IMR-90 (cell line): ENCODE measurements around the gene ASB3. TPM values are rescaled to one million over a fixed set of nuclear protein-coding genes. Genes with fewer than 3 reads are reported as not detected.

Experiments used
- ATAC-seq: fragments of 200-7000 bp; cut with Tn5 transposase; 2 replicates; pipeline ENCODE4 v1.9.1; 2020; ENCODE audit warnings: low read depth, mild to moderate bottlenecking, moderate library complexity
- BruUV-seq: library from RNA; stranded (reverse); fragments of 400-500 nt; replicated peaks from 2 replicates; lab custom pipeline; 2021; lab: Mats Ljungman, UMichigan
- CTCF ChIA-PET: fragments of 300-600 bp; formaldehyde crosslinking; extraction: SDS; loops from one replicate; lab custom pipeline; 2021; ENCODE audit warnings: antibody characterized with exemption; lab: Yijun Ruan, JAX
- POLR2A ChIA-PET: fragments of 300-600 bp; sonication (Branson Sonifier 250); formaldehyde crosslinking; loops from one replicate; lab custom pipeline; 2022; ENCODE audit warnings: antibody characterized with exemption; ENCODE audit not compliant: unreplicated experiment; lab: Charles Lee
- DNase-seq: peaks from one replicate; pipeline ENCODE4 v3.0.0; 2013
- H2AFZ ChIP-seq: replicated peaks from 2 replicates; pipeline ENCODE3; 2013; ENCODE audit warnings: low read length, mild to moderate bottlenecking; ENCODE audit not compliant: poor library complexity
- H2AK5ac ChIP-seq: 2 replicates; pipeline ENCODE4 v1.6.1; 2013; ENCODE audit warnings: low read depth, low read length, inconsistent platforms
- H2AK9ac ChIP-seq: replicated peaks from 2 replicates; pipeline ENCODE3; 2013; ENCODE audit warnings: mild to moderate bottlenecking, low read depth, low read length, moderate library complexity; ENCODE audit not compliant: poor library complexity
- H2BK120ac ChIP-seq: 2 replicates; pipeline ENCODE4 v1.6.1; 2013; ENCODE audit warnings: low read depth, low read length, inconsistent platforms
- H2BK15ac ChIP-seq: 3 replicates; pipeline ENCODE4 v1.6.1; 2013; ENCODE audit warnings: low read depth, low read length, inconsistent platforms
- H2BK20ac ChIP-seq: 2 replicates; pipeline ENCODE4 v1.6.1; 2013; ENCODE audit warnings: low read depth, mild to moderate bottlenecking, inconsistent platforms, low read length, moderate library complexity
- H2BK5ac ChIP-seq: 2 replicates; pipeline ENCODE4 v1.6.1; 2013; ENCODE audit warnings: mild to moderate bottlenecking, low read depth, low read length, inconsistent platforms; ENCODE audit not compliant: poor library complexity, severe bottlenecking
- H3K14ac ChIP-seq: replicated peaks from 2 replicates; pipeline ENCODE4 v1.6.1; 2013; ENCODE audit warnings: low read depth, low read length, inconsistent platforms
- H3K18ac ChIP-seq: 2 replicates; pipeline ENCODE4 v1.6.1; 2013; ENCODE audit warnings: low read depth, low read length, control low read depth
- H3K23ac ChIP-seq: 2 replicates; pipeline ENCODE4 v1.6.1; 2013; ENCODE audit warnings: low read depth, low read length, inconsistent platforms
- H3K27ac ChIP-seq: 2 replicates; pipeline ENCODE4 v1.5.1; 2013; ENCODE audit warnings: mild to moderate bottlenecking, control low read depth, low read length; ENCODE audit not compliant: insufficient read depth
- H3K27me3 ChIP-seq: 2 replicates; pipeline ENCODE4 v1.6.1; 2013; ENCODE audit warnings: low read length; ENCODE audit not compliant: control insufficient read depth, insufficient read depth
- H3K36me3 ChIP-seq: 2 replicates; pipeline ENCODE4 v1.6.1; 2013; ENCODE audit warnings: low read length, mixed read lengths; ENCODE audit not compliant: control insufficient read depth, insufficient read depth
- H3K4ac ChIP-seq: 2 replicates; pipeline ENCODE4 v1.6.1; 2013; ENCODE audit warnings: low read depth, low read length, inconsistent platforms
- H3K4me1 ChIP-seq: 2 replicates; pipeline ENCODE4 v1.6.1; 2013; ENCODE audit warnings: low read length, mixed read lengths; ENCODE audit not compliant: control insufficient read depth, insufficient read depth
- H3K4me2 ChIP-seq: 2 replicates; pipeline ENCODE4 v1.6.1; 2013; ENCODE audit warnings: low read depth, mild to moderate bottlenecking, control low read depth, low read length, moderate library complexity
- H3K4me3 ChIP-seq: 2 replicates; pipeline ENCODE4 v1.5.1; 2013; ENCODE audit warnings: low read depth, mild to moderate bottlenecking, control low read depth, low read length, moderate library complexity; ENCODE audit not compliant: insufficient read depth
- H3K56ac ChIP-seq: 2 replicates; pipeline ENCODE4 v1.6.1; 2013; ENCODE audit warnings: low read length, inconsistent platforms; ENCODE audit not compliant: insufficient read depth; ENCODE audit errors: extremely low read depth
- H3K79me1 ChIP-seq, 2 experiments: 2 replicates each; pipeline ENCODE4 v1.6.1; 2013; ENCODE audit warnings: low read length in 2 of 2, inconsistent platforms in 1 of 2, low read depth in 1 of 2
- H3K9ac ChIP-seq: 2 replicates; pipeline ENCODE4 v1.6.1; 2013; ENCODE audit warnings: low read depth, low read length, control low read depth
- H3K9me1 ChIP-seq: 2 replicates; pipeline ENCODE4 v1.6.1; 2013; ENCODE audit warnings: low read length, inconsistent platforms; ENCODE audit not compliant: insufficient read depth
- H3K9me3 ChIP-seq: 2 replicates; pipeline ENCODE4 v1.6.1; 2013; ENCODE audit warnings: low read length; ENCODE audit not compliant: control insufficient read depth, insufficient read depth
- H4K20me1 ChIP-seq: 2 replicates; pipeline ENCODE4 v1.6.1; 2013; ENCODE audit warnings: low read length, inconsistent platforms; ENCODE audit not compliant: insufficient read depth
- H4K5ac ChIP-seq: 2 replicates; pipeline ENCODE4 v1.6.1; 2013; ENCODE audit warnings: mild to moderate bottlenecking, low read depth, low read length, control low read depth
- H4K8ac ChIP-seq, 2 experiments: 2 replicates each; pipeline ENCODE4 v1.6.1; 2013; ENCODE audit warnings: low read depth in 2 of 2, low read length in 2 of 2, control low read depth in 1 of 2, inconsistent platforms in 1 of 2
- H4K91ac ChIP-seq: 2 replicates; pipeline ENCODE4 v1.6.1; 2013; ENCODE audit warnings: low read depth, low read length, inconsistent platforms; ENCODE audit not compliant: insufficient read depth
- CEBPB ChIP-seq: IDR thresholded peaks from 2 replicates; pipeline ENCODE4 v1.6.1; 2012; ENCODE audit warnings: low read depth, low read length, improper control_type of control experiment
- FOS ChIP-seq: fragments of 150-350 bp; IDR thresholded peaks from 2 replicates; pipeline ENCODE4 v1.6.1; 2016; ENCODE audit warnings: low read depth, low read length
- MAZ ChIP-seq: IDR thresholded peaks from 2 replicates; pipeline ENCODE4 v1.6.1; 2012; ENCODE audit warnings: low read depth, mild to moderate bottlenecking, low read length, improper control_type of control experiment, moderate library complexity, borderline replicate concordance
- MXI1 ChIP-seq: IDR thresholded peaks from 2 replicates; pipeline ENCODE4 v1.6.1; 2012; ENCODE audit warnings: low read depth, mild to moderate bottlenecking, low read length, moderate library complexity, borderline replicate concordance
- NFE2L2 ChIP-seq: fragments of 150-350 bp; IDR thresholded peaks from 2 replicates; pipeline ENCODE4 v1.6.1; 2016; ENCODE audit warnings: low read depth, mild to moderate bottlenecking, low read length
- RCOR1 ChIP-seq: IDR thresholded peaks from 2 replicates; pipeline ENCODE4 v1.6.1; 2012; ENCODE audit warnings: mild to moderate bottlenecking, low read length, improper control_type of control experiment; ENCODE audit not compliant: insufficient replicate concordance
- RFX5 ChIP-seq: IDR thresholded peaks from 2 replicates; pipeline ENCODE4 v1.8.0; 2012; ENCODE audit warnings: low read depth, mild to moderate bottlenecking, low read length, moderate library complexity
- SMC3 ChIP-seq: fragments of 150-350 bp; IDR thresholded peaks from 2 replicates; pipeline ENCODE4 v1.6.1; 2016; ENCODE audit warnings: low read depth, mild to moderate bottlenecking, antibody characterized with exemption, low read length, moderate library complexity
- WGBS, 2 experiments: methylation state at CpG; one replicate each; pipeline versions ENCODE4 v1.1.5 to v1.1.7; 2013; ENCODE audit warnings: missing lambda C conversion rate in 2 of 2; ENCODE audit not compliant: insufficient read length in 1 of 2; ENCODE audit errors: extremely low coverage in 2 of 2; 5-methylcytosine and 5-hydroxymethylcytosine counted together
- dilution Hi-C: fragments of 300-500 bp; cut with HindIII; formaldehyde crosslinking; loops from one replicate; pipeline ENCODE4 v1.14.3; 2018; ENCODE audit warnings: low sequenced_read_pairs; ENCODE audit not compliant: unreplicated experiment
- in situ Hi-C: fragments of 300-500 bp; cut with MboI; formaldehyde crosslinking; loops from 3 replicates; pipeline ENCODE4 v1.14.3; 2019; ENCODE audit warnings: low sequenced_read_pairs, inconsistent platforms, mixed read lengths
- intact Hi-C: fragments of 100-400 bp; cut with micrococcal nuclease; formaldehyde crosslinking; loops from 2 replicates; pipeline ENCODE4 v1.10.0; 2022
- polyA plus RNA-seq, 3 experiments: library from polyadenylated mRNA; depleted of rRNA; stranded (reverse); fragments of >200 nt; gene quantifications; 2 replicates each; pipeline ENCODE4 v1.2.3, GENCODE V29; 2012; ENCODE audit warnings: low replicate concordance in 1 of 3
- total RNA-seq: library from RNA; depleted of rRNA; stranded (reverse); fragments of >200 nt; gene quantifications from 2 replicates; pipeline ENCODE4 v1.2.3, GENCODE V29; 2012
- TF ChIP-seq, protein P1 (sequence below): fragments of 150-350 bp; IDR thresholded peaks from 2 replicates; pipeline ENCODE4 v1.6.1; 2016; ENCODE audit warnings: low read depth, mild to moderate bottlenecking, low read length, moderate library complexity, borderline replicate concordance
- TF ChIP-seq, protein P2 (sequence below): conservative IDR thresholded peaks from 2 replicates; pipeline ENCODE4 v1.5.1; 2012; ENCODE audit warnings: mild to moderate bottlenecking, low read depth, low read length, improper control_type of control experiment

The ASB3 gene
- total and polyA plus RNA-seq, 2 of the 4 experiments (the other 2 are of a cell fraction): 19.2 to 36.2 TPM

DNA sequence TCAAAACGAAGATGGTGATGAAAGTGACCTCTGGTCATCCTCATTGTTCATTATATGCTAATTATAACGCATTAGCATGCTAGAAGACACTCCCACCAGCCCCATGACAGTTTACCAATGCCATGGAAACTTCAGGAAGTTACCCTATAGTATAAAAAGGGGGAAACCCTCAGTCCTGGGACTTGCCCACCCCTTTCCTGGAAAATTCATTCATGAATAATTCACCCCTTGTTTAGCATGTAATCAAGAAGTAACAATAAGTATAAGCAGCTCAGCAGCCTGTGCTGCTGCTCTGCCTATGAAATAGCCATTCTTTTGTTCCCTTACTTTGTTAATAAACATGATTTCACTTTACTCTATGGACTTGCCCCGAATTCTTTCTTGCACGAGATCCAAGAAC is 89.7 kb downstream of the ASB3 start:
- Histone ChIP-seq H3K4me3 (no peak overlapping the region), H3K9ac (no peak overlapping the region), H4K91ac (no peak overlapping the region), H3K79me1 (no peaks in the 10 kb centered on the region), H4K8ac (no peak overlapping the region), H3K56ac (no peak overlapping the region), H2BK15ac (no peak overlapping the region), H4K5ac (no peak overlapping the region), H2AFZ (no peak overlapping the region), H3K36me3 (peaks cover 4% of the 10 kb centered on the region; the same call in 1 of the 2 replicates), H3K18ac (no peak overlapping the region), H3K27me3 (no peaks in the 10 kb centered on the region), H3K23ac (no peak overlapping the region), H2BK5ac (no peak overlapping the region), H4K20me1 (no peaks in the 10 kb centered on the region), H3K14ac (no peak overlapping the region), H3K4me2 (no peak overlapping the region), H2AK9ac (no peak overlapping the region), H3K9me1 (no peaks in the 10 kb centered on the region), H3K27ac (no peak overlapping the region), H3K4me1 (no peaks in the 10 kb centered on the region), H2BK120ac (no peak overlapping the region), H3K9me3 (no peaks in the 10 kb centered on the region), H3K4ac (no peak overlapping the region), H2AK5ac (no peak overlapping the region), H2BK20ac (no peak overlapping the region)
- POLR2A ChIA-PET: no interaction called here
- in situ Hi-C loops (no loop called here), intact Hi-C loops (no loop called here), dilution Hi-C loops (no loop called here)
- DNase-seq (no peak), ATAC-seq (no peak)
- BruUV-seq: no TSS peak
- no CpG with 5 or more reads among the region's 4 CpGs for WGBS, 2 experiments
- no peak for TF ChIP-seq FOS
- TF ChIP-seq MAZ: no peak
- no peak for TF ChIP-seq RFX5
- no peak for TF ChIP-seq SMC3
- TF ChIP-seq NFE2L2: no peak
- TF ChIP-seq RCOR1: no peak
- TF ChIP-seq, protein P1, sequence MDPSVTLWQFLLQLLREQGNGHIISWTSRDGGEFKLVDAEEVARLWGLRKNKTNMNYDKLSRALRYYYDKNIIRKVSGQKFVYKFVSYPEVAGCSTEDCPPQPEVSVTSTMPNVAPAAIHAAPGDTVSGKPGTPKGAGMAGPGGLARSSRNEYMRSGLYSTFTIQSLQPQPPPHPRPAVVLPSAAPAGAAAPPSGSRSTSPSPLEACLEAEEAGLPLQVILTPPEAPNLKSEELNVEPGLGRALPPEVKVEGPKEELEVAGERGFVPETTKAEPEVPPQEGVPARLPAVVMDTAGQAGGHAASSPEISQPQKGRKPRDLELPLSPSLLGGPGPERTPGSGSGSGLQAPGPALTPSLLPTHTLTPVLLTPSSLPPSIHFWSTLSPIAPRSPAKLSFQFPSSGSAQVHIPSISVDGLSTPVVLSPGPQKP: no peak
- TF ChIP-seq MXI1: no peak
- TF ChIP-seq CEBPB: no peak
- TF ChIP-seq, protein P2, sequence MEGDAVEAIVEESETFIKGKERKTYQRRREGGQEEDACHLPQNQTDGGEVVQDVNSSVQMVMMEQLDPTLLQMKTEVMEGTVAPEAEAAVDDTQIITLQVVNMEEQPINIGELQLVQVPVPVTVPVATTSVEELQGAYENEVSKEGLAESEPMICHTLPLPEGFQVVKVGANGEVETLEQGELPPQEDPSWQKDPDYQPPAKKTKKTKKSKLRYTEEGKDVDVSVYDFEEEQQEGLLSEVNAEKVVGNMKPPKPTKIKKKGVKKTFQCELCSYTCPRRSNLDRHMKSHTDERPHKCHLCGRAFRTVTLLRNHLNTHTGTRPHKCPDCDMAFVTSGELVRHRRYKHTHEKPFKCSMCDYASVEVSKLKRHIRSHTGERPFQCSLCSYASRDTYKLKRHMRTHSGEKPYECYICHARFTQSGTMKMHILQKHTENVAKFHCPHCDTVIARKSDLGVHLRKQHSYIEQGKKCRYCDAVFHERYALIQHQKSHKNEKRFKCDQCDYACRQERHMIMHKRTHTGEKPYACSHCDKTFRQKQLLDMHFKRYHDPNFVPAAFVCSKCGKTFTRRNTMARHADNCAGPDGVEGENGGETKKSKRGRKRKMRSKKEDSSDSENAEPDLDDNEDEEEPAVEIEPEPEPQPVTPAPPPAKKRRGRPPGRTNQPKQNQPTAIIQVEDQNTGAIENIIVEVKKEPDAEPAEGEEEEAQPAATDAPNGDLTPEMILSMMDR: no peak
- CTCF ChIA-PET: no interaction called here
